IPS DF 4.7 (cell line): Measurements from ENCODE around the gene NOL8.

Experiments
- DNase-seq: peaks from one replicate; pipeline ENCODE4 v3.0.0-alpha.2; 2013; ENCODE audit warnings: low spot score; ENCODE audit errors: extremely low read depth

Gene NOL8

GRCh38 chr9:92325269-92325990 lies at the start of gene NOL8, which contains the start of gene CENPP:
Gene NOL8, minus strand, starts transcription at chr9:92325350. Its CDS starts 1,189 bp downstream, at chr9:92324161.
Gene CENPP, plus strand, starts transcription at chr9:92325953.
- peak; percentile 53 for DNase-seq

- DNase-seq, result no peak
These were observed 48.0 kb upstream of the NOL8 start for GRCh38 chr9:92373167-92373566.

GRCh38 chr9:92369075-92369474 lies 43.9 kb upstream of the NOL8 start:
- DNase-seq, result no peak

GRCh38 chr9:92360083-92360482 lies 34.9 kb upstream of the NOL8 start:
- no peak for DNase-seq

GRCh38 chr9:92359394-92359995 lies 34.3 kb upstream of the NOL8 start:
- no peak for DNase-seq

- DNase-seq, result no peak
These were observed 27.9 kb upstream of the NOL8 start for GRCh38 chr9:92353051-92353450.

- no peak for DNase-seq
These were observed 25.6 kb upstream of the NOL8 start for GRCh38 chr9:92350740-92351133.

- DNase-seq, result no peak
These were observed 24.9 kb upstream of the NOL8 start for GRCh38 chr9:92349771-92350739.

GRCh38 chr9:92345582-92345981 lies 20.4 kb upstream of the NOL8 start:
- DNase-seq, result no peak

- DNase-seq, result no peak
These were observed 17.8 kb upstream of the NOL8 start for GRCh38 chr9:92342825-92343488.

GRCh38 chr9:92341578-92341977 lies 16.4 kb upstream of the NOL8 start:
- no peak for DNase-seq

GRCh38 chr9:92333282-92333634 lies 8.1 kb upstream of the NOL8 start:
- no peak for DNase-seq

- no peak for DNase-seq
These were observed 7.6 kb upstream of the NOL8 start for GRCh38 chr9:92332577-92333281.

- DNase-seq, result no peak
These were observed 3.1 kb upstream of the NOL8 start for GRCh38 chr9:92328225-92328624.

GRCh38 chr9:92327283-92327850 lies 2.2 kb upstream of the NOL8 start:
- no peak for DNase-seq

GRCh38 chr9:92325991-92326500 lies 896 bp upstream of the NOL8 start:
- no peak for DNase-seq

GRCh38 chr9:92324889-92325268 lies 271 bp downstream of the NOL8 start:
- no peak for DNase-seq

GRCh38 chr9:92324431-92324830 lies 719 bp downstream of the NOL8 start:
- DNase-seq, result no peak

- DNase-seq, result no peak
These were observed 9.7 kb downstream of the NOL8 start for GRCh38 chr9:92315456-92315855.

GRCh38 chr9:92313624-92314012 lies 11.5 kb downstream of the NOL8 start:
- DNase-seq, result no peak
